ENCODE measurements around the gene OGN.

OGN gene

GRCh38 chr9:92406477-92406876 lies 2.1 kb upstream of the OGN start:
- no peak overlapping the region for H3K4me3 ChIP-seq
- no peaks in the 10 kb centered on the region for H3K27me3 ChIP-seq
- H3K36me3 ChIP-seq: no peaks in the 10 kb centered on the region
- no peak for TF ChIP-seq Cebpa-rat (IDR thresholded peaks at IDR 0.05)
- H3K9ac ChIP-seq: no peak overlapping the region
- peaks cover 18% of the 10 kb centered on the region for H3K4me1 ChIP-seq
- H3K9me3 ChIP-seq: no peaks in the 10 kb centered on the region
- H4K20me1 ChIP-seq: no peaks in the 10 kb centered on the region
- H3K4me2 ChIP-seq: peak overlapping the region; percentile 21
- no peak overlapping the region for H3K27ac ChIP-seq

DNA sequence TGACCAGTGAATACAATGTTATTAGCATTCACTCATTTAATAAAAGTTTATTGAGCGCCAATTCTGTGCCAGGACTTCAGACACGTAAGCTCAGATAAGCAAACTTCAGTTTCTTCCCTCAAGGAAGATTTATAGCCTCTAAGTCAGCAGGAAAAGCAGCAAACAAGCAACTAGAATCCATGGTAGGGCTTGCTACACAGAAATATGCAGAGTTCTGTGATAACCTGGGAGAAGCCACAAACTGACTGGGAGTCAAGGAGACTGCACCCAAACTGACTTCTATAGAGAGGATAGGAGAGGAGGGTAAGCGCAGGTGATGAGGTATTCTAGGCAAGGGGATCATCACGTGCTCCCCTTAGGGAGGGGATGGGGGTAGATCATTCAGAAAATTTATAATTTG lies 1.4 kb upstream of the OGN start:
- Histone ChIP-seq H3K27ac (no peak overlapping the region), H3K9me3 (no peaks in the 10 kb centered on the region), H3K27me3 (no peaks in the 10 kb centered on the region), H3K4me2 (no peak overlapping the region), H3K36me3 (no peaks in the 10 kb centered on the region), H3K9ac (no peak overlapping the region), H4K20me1 (no peaks in the 10 kb centered on the region), H3K4me1 (peaks cover 18% of the 10 kb centered on the region), H3K4me3 (no peak overlapping the region)
- no peak for TF ChIP-seq Cebpa-rat (IDR thresholded peaks at IDR 0.05)

DNA sequence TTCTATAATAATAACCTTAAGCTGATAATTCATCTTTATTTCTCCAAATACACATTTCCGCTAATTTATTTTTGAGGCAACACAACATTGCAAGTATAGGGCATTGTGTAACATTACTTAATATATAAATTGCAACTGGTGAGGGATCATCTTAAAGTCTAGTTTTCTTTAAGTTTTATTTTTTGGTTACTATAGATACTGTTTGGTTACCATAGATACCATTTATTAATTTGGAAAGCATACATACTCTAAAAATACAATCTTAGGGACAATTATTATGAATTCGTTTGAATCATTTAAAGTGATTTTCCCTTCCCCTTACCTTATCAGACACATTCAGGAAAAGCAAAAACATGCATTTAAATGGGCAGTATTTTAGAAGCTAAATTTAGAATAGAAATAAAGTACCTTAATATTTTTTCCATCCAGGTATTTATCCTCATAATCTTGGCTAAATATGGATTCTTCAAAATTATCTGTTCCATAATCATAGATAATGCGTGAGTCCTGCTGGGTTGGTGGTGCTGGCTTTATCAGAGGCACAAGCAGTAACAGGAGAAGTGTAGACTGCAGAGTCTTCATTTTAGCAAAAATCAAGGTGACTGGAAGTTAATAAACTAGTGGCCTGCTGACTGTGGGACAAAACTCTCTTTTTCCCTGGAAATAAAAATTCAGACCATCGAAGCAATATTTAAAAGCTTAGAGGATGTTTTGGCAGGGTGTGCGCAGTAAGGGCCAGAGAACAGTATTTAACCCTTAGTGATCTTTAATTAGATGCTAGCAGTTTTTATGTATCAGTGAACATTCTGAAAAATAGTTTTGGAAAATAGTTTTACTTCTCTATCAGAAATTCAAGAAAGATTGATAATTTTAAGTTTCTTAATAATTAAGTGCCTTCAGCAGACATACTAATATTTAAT lies 1.3 kb downstream of the OGN start:
- H4K20me1 ChIP-seq: no peaks in the 10 kb centered on the region
- H3K4me3 ChIP-seq: no peak overlapping the region
- H3K27ac ChIP-seq: no peak overlapping the region
- no peaks in the 10 kb centered on the region for H3K36me3 ChIP-seq
- no peak overlapping the region for H3K4me2 ChIP-seq
- H3K4me1 ChIP-seq: peaks cover 18% of the 10 kb centered on the region
- no peak overlapping the region for H3K9ac ChIP-seq
- no peaks in the 10 kb centered on the region for H3K9me3 ChIP-seq
- no peak for TF ChIP-seq Cebpa-rat (IDR thresholded peaks at IDR 0.05)
- no peaks in the 10 kb centered on the region for H3K27me3 ChIP-seq

DNA sequence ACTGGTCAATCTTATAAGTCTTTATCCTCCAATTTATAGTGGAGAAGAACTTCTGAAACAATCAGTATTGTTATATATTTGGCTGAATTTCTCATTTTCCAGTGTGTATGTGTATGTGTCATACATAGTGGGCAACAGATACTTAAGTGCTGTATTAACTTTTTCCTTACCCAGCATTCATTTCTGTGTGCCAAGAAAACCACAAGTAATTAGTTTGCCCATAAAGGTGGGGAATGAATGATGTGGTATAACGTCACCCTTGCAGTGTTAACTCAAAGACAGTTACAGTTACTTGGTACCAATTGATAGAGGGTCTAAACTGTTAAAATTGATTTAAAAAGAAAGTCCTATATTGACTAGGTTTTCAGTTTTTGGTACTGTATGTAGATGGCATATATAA lies 2.0 kb downstream of the OGN start:
- Histone ChIP-seq H3K9me3 (no peaks in the 10 kb centered on the region), H3K27ac (no peak overlapping the region), H3K4me2 (no peak overlapping the region), H3K27me3 (no peaks in the 10 kb centered on the region), H3K9ac (no peak overlapping the region), H3K36me3 (no peaks in the 10 kb centered on the region), H4K20me1 (no peaks in the 10 kb centered on the region), H3K4me3 (no peak overlapping the region), H3K4me1 (peaks cover 18% of the 10 kb centered on the region)
- no peak for TF ChIP-seq Cebpa-rat (IDR thresholded peaks at IDR 0.05)

DNA sequence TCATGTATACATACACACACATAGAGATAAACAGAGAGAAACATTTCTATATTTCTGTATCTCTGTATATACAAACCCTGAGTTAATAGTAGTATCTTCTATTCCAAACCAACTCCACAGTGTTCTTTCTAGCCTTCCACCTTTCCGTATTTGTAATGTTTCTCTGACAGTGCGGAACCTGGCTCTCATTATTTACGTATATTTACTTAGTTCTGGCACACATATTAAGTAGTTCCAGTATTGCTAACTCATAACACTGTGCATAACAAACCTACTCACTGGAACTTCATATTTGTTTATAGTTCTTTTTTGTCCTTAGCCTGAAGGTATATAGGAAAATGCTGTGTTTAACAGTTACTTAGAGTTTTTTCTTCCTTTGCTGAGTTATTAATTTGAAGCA lies 6.5 kb downstream of the OGN start:
- Histone ChIP-seq H3K36me3 (no peaks in the 10 kb centered on the region), H4K20me1 (no peaks in the 10 kb centered on the region), H3K4me3 (no peak overlapping the region), H3K4me2 (no peak overlapping the region), H3K9ac (no peak overlapping the region), H3K4me1 (no peaks in the 10 kb centered on the region), H3K27ac (no peak overlapping the region), H3K27me3 (no peaks in the 10 kb centered on the region), H3K9me3 (no peaks in the 10 kb centered on the region)
- no peak for TF ChIP-seq Cebpa-rat (IDR thresholded peaks at IDR 0.05)

GRCh38 chr9:92395617-92396016 lies 8.8 kb downstream of the OGN start:
- H3K4me1 ChIP-seq: no peaks in the 10 kb centered on the region
- no peak overlapping the region for H3K4me2 ChIP-seq
- H3K4me3 ChIP-seq: no peak overlapping the region
- no peaks in the 10 kb centered on the region for H3K9me3 ChIP-seq
- H3K36me3 ChIP-seq: no peaks in the 10 kb centered on the region
- no peak overlapping the region for H3K27ac ChIP-seq
- no peaks in the 10 kb centered on the region for H4K20me1 ChIP-seq
- no peak for TF ChIP-seq Cebpa-rat (IDR thresholded peaks at IDR 0.05)
- no peak overlapping the region for H3K9ac ChIP-seq
- H3K27me3 ChIP-seq: no peaks in the 10 kb centered on the region

DNA sequence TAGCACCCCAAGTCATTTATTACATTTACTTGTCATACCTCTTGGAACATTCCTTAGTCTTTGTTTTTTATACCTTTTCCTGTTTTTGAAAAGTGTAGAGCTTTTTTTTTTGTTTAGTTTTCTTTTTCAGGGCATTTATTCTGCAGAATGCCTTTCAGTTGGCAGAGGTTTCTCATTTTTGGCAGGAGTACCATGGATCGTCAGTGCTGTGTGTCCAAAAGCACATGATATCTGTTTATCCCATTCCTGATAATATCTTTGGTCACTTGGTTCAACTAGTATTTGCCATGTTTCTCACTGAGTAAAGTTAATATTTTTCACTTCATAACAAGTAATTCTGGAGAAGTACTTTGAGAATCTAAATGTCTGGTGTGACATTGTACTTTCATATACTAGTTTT lies 10.7 kb downstream of the OGN start:
- Histone ChIP-seq H3K27ac (no peak overlapping the region), H3K9me3 (no peaks in the 10 kb centered on the region), H3K36me3 (no peaks in the 10 kb centered on the region), H3K4me2 (no peak overlapping the region), H3K9ac (no peak overlapping the region), H3K4me1 (no peaks in the 10 kb centered on the region), H3K27me3 (no peaks in the 10 kb centered on the region), H3K4me3 (no peak overlapping the region), H4K20me1 (no peaks in the 10 kb centered on the region)
- no peak for TF ChIP-seq Cebpa-rat (IDR thresholded peaks at IDR 0.05)

GRCh38 chr9:92392690-92393089 lies 11.7 kb downstream of the OGN start:
- TF ChIP-seq Cebpa-rat (IDR thresholded peaks at IDR 0.05): no peak
- Histone ChIP-seq H3K36me3 (no peaks in the 10 kb centered on the region), H3K9ac (no peak overlapping the region), H3K27me3 (no peaks in the 10 kb centered on the region), H3K9me3 (no peaks in the 10 kb centered on the region), H4K20me1 (no peaks in the 10 kb centered on the region), H3K4me2 (no peak overlapping the region), H3K27ac (no peak overlapping the region), H3K4me1 (no peaks in the 10 kb centered on the region), H3K4me3 (no peak overlapping the region)

DNA sequence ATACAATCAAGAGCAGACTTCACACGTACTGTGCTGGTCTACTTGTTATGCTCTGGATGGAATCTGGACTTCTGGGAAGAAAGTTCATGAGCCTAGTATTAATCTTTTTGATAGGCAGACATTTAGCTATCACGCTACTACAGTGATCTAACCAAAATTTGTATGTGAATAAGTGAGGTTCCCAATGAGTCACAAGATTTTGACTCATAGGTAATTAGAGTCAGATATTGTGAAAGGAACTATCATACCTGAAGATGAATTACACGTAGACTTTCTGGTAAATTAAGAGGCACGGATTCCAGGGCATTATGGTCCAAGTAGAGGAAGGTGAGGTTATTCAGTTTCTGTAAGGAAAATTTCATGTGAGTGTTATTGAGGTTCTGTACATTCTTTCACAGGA lies 18.4 kb downstream of the OGN start:
- H4K20me1 ChIP-seq: no peaks in the 10 kb centered on the region

GRCh38 chr9:92385477-92385876 lies 18.9 kb downstream of the OGN start:
- H3K27ac ChIP-seq: no peak overlapping the region
- H3K9me3 ChIP-seq: no peaks in the 10 kb centered on the region
- no peaks in the 10 kb centered on the region for H3K27me3 ChIP-seq
- H3K4me1 ChIP-seq: no peaks in the 10 kb centered on the region
- H3K36me3 ChIP-seq: peaks cover 13% of the 10 kb centered on the region; the same call in 1 of the 2 replicates
- H3K9ac ChIP-seq: no peak overlapping the region
- no peak overlapping the region for H3K4me2 ChIP-seq
- no peak for TF ChIP-seq Cebpa-rat (IDR thresholded peaks at IDR 0.05)
- H4K20me1 ChIP-seq: no peaks in the 10 kb centered on the region
- H3K4me3 ChIP-seq: no peak overlapping the region

More for the DNA sequence above, 18.4 kb downstream of the OGN start:
- H3K9me3 ChIP-seq: no peaks in the 10 kb centered on the region
- H3K27ac ChIP-seq: no peak overlapping the region
- no peaks in the 10 kb centered on the region for H3K4me1 ChIP-seq
- H3K4me3 ChIP-seq: no peak overlapping the region
- H3K36me3 ChIP-seq: peaks cover 13% of the 10 kb centered on the region; the same call in 1 of the 2 replicates
- no peak overlapping the region for H3K4me2 ChIP-seq
- no peak for TF ChIP-seq Cebpa-rat (IDR thresholded peaks at IDR 0.05)
- H3K9ac ChIP-seq: no peak overlapping the region
- no peaks in the 10 kb centered on the region for H3K27me3 ChIP-seq
